Activated CD4-positive, alpha-beta T cell treated with anti-CD3 and anti-CD28 coated beads, Interleukin-2, Interleukin-4, amounts not matched to agents 100 ng/mL and 50 ng/mL, durations not matched to agents 16 hours and 8 hours (primary cell): ENCODE measurements around the gene KRTAP3-1.
"Not testable (repeated sequence)": the region's sequence is repeated elsewhere in the genome, so short reads cannot be mapped to it uniquely, and the experiment has no call there.

ENCODE experiments used
- DNase-seq: peaks from one replicate; pipeline ENCODE4 v3.0.0-alpha.2; 2020; ENCODE audit warnings: low spot score

KRTAP3-1 gene

GRCh38 chr17:41015454-41015853, 6.5 kb upstream of the KRTAP3-1 start:
- no peak for DNase-seq

GRCh38 chr17:41013606-41014005, 4.7 kb upstream of the KRTAP3-1 start:
- no peak for DNase-seq

- no peak for DNase-seq
Measured at GRCh38 chr17:41013181-41013580, 4.3 kb upstream of the KRTAP3-1 start.

- DNase-seq, result no peak
Measured at GRCh38 chr17:41012326-41013120, 3.6 kb upstream of the KRTAP3-1 start.

GRCh38 chr17:41010441-41010840, 1.5 kb upstream of the KRTAP3-1 start:
- no peak for DNase-seq

- DNase-seq, result no peak
Measured at GRCh38 chr17:41009936-41010335, 1.0 kb upstream of the KRTAP3-1 start.

GRCh38 chr17:41009301-41009760, 403 bp upstream of the KRTAP3-1 start:
- no peak for DNase-seq

GRCh38 chr17:41004397-41004796, 4.5 kb downstream of the KRTAP3-1 start:
- DNase-seq, result no peak

GRCh38 chr17:41003926-41004325, 5.0 kb downstream of the KRTAP3-1 start:
- no peak for DNase-seq

GRCh38 chr17:41002814-41003213, 6.1 kb downstream of the KRTAP3-1 start:
- no peak for DNase-seq

- no peak for DNase-seq
Measured at GRCh38 chr17:41001795-41002194, 7.1 kb downstream of the KRTAP3-1 start.

- DNase-seq, result not testable (repeated sequence)
Measured at GRCh38 chr17:40999563-40999962, 9.4 kb downstream of the KRTAP3-1 start, which contains the start of gene KRTAP3-2. KRTAP3-2 (minus strand) TSS chr17:40999906; CDS start chr17:40999853, 53 bp downstream.

GRCh38 chr17:40997361-40997760, 11.6 kb downstream of the KRTAP3-1 start:
- no peak for DNase-seq

GRCh38 chr17:40996829-40997228, 12.1 kb downstream of the KRTAP3-1 start:
- no peak for DNase-seq

- DNase-seq, result no peak
Measured at GRCh38 chr17:40995116-40995515, 13.8 kb downstream of the KRTAP3-1 start.

- DNase-seq, result no peak
Measured at GRCh38 chr17:40993839-40994238, 15.1 kb downstream of the KRTAP3-1 start, which contains the start of gene KRTAP3-3. KRTAP3-3 (minus strand) TSS chr17:40994164; CDS start chr17:40994097, 67 bp downstream.

GRCh38 chr17:40993084-40993483, 15.8 kb downstream of the KRTAP3-1 start:
- DNase-seq, result no peak

GRCh38 chr17:40992666-40993065, 16.3 kb downstream of the KRTAP3-1 start:
- no peak for DNase-seq

GRCh38 chr17:40986920-40987319, 22.0 kb downstream of the KRTAP3-1 start:
- DNase-seq, result no peak

- DNase-seq, result no peak
Measured at GRCh38 chr17:40984226-40984625, 24.7 kb downstream of the KRTAP3-1 start, which contains the start of gene KRT40. KRT40 (minus strand) TSS chr17:40984326; CDS start chr17:40984273, 53 bp downstream.

- DNase-seq, result no peak
Measured at GRCh38 chr17:40981115-40981514, 27.8 kb downstream of the KRTAP3-1 start.

GRCh38 chr17:40980596-40980995, 28.3 kb downstream of the KRTAP3-1 start:
- DNase-seq, result no peak

- DNase-seq, result no peak
Measured at GRCh38 chr17:40980117-40980516, 28.8 kb downstream of the KRTAP3-1 start.
